Measurements from ENCODE around the gene ZNG1B. TPM values are rescaled to one million over a fixed set of nuclear protein-coding genes. Genes with fewer than 3 reads are reported as not detected.
"Not testable (repeated sequence)": the region's sequence is repeated elsewhere in the genome, so short reads cannot be mapped to it uniquely, and the experiment has no call there.

ZNG1B gene
- 10 to 100 TPM; 27.2 to 34.2 TPM for total RNA-seq

DNA sequence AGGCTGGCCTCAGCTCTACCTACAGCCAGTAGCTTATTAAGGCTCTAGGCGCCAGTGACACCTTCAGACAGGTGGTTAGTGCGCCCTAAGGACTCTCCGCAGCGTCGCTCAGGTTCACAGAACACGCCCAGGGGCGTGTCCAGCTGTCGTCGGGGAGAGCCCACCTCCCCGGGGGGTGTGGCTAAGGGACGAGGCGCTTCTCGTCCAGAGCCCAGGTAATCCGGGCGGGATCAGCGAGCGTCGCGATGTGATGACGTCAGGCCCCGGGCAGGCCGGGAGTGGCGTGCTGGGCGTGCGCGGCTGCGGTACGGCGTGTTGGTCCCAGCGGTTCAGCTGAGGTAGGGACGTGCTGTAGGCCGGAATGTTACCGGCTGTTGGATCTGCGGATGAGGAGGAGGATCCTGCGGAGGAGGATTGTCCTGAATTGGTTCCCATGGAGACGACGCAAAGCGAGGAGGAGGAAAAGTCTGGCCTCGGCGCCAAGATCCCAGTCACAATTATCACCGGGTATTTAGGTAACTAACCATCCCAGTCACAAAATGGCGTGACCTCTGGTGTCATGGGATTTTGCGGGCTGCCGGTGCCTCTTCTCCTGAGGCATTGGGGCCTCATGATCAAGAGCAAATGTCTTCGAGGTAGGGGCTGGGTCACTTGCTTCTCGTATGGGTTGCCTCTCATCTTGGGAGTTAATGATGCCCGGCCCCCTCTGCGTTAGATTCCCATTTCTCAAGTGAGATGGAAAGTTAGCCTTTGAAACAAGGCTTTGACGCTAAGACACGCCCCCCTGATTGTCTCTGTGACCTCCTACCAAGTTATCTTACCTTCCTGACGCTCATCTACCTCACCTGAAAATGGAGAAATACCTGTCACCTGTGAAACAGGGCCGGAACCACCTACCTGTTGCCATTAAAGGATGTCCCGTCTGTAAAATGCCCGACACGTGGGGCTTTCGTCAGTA lies at the start of gene ZNG1B:
TSS of gene ZNG1B (plus strand) at position 184 of the 958 bp plus-strand sequence. CDS start at position 362, 178 bp downstream.
- Mint-ChIP-seq H3K27ac (peak within 1 kb of the TSS; percentile 88), H3K4me3 (peak within 1 kb of the TSS; percentile 86)
- intact Hi-C loops (cut with micrococcal nuclease); H3K9me3 Mint-ChIP-seq; H3K4me1 Mint-ChIP-seq (ENCODE audit: low read depth); H3K27me3 Mint-ChIP-seq (ENCODE audit: low read depth); CTCF ChIA-PET; H3K36me3 Mint-ChIP-seq (ENCODE audit: low read depth): not testable (repeated sequence)
- DNase-seq = peak; percentile 82

DNA sequence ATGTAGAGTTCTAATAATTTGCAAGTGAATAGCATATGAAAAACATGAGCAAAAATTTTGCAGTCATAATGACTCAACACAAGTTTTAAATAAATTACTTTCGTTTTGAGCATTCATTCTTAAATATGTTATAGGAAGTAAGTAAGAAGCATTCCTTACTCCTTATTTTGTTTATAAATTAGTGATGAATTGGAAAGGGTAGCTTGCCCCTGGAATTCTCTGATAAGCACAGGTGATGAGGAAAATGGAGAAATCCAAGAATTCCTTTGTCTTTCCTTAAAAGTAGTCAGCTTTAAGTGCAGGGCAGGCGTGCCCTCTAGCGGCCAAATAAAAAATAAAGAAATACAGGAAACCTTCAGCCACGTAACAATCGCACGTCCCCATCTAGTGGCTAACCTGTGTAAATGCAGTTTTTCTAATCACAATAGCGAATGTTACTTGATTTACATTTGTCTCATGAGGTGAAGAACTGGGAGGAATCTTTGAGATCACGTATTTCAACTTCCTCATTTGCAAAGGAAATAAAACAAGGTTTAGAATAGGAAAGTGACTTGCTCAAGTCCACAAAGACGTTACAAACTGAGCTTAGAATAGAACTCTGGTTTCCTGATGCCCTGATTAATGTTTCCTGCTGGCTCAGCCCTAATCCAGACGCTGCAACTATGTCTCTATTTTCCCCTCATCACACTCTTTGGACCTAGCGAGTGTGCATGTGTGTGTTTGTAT lies 47.2 kb upstream of the ZNG1B start:
- Mint-ChIP-seq H3K9me3 (no peaks in the 10 kb centered on the region), H3K4me1 (ENCODE audit: low read depth) (peaks cover 15% of the 10 kb centered on the region), H3K27me3 (ENCODE audit: low read depth) (peaks cover 3% of the 10 kb centered on the region), H3K27ac (peak overlapping the region; percentile 61), H3K4me3 (peak overlapping the region; percentile 35), H3K36me3 (ENCODE audit: low read depth) (no peaks in the 10 kb centered on the region)
- intact Hi-C loops (cut with micrococcal nuclease) = loop anchor here (5.0 kb wide), 5 partner anchors 93 to 308 kb away; no protein-coding TSS in a partner anchor
- CTCF ChIA-PET = interaction anchor here (0.6 to 3.0 kb wide), 25 partner anchors 9 to 310 kb away, joined by 3 to 33 read pairs (median 4); no protein-coding TSS in a partner anchor
- peak; percentile 70 for DNase-seq

DNA sequence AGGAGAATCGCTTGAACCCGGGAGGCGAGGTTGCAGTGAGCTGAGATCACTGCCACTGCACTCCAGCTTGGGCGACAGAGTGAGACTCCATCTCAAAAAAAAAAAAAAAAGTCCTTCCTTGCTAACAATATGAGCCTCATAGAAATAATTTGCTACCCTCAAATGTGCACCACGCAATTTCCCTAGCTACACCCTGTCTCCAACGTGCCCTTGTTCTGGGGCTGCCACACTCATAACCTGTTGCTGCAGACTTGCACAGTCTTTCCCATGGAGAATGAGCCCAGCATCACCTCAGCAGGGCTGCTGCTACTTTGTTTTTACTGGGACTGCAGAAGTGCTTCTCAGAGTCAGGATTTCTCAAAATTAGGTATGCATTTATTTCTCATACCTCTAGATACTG lies 46.4 kb upstream of the ZNG1B start:
- intact Hi-C loops (cut with micrococcal nuclease) = loop anchor here (5.0 kb wide), 5 partner anchors 94 to 309 kb away; no protein-coding TSS in a partner anchor
- H3K4me1 Mint-ChIP-seq (ENCODE audit: low read depth) = peaks cover 15% of the 10 kb centered on the region
- no peak overlapping the region for H3K27ac Mint-ChIP-seq
- H3K4me3 Mint-ChIP-seq = no peak overlapping the region
- CTCF ChIA-PET = interaction anchor here (0.7 to 3.0 kb wide), 19 partner anchors 8 to 311 kb away, joined by 3 to 33 read pairs (median 4); no protein-coding TSS in a partner anchor
- H3K36me3 Mint-ChIP-seq (ENCODE audit: low read depth) = no peaks in the 10 kb centered on the region
- H3K9me3 Mint-ChIP-seq = no peaks in the 10 kb centered on the region
- DNase-seq = no peak
- H3K27me3 Mint-ChIP-seq (ENCODE audit: low read depth) = peaks cover 3% of the 10 kb centered on the region

DNA sequence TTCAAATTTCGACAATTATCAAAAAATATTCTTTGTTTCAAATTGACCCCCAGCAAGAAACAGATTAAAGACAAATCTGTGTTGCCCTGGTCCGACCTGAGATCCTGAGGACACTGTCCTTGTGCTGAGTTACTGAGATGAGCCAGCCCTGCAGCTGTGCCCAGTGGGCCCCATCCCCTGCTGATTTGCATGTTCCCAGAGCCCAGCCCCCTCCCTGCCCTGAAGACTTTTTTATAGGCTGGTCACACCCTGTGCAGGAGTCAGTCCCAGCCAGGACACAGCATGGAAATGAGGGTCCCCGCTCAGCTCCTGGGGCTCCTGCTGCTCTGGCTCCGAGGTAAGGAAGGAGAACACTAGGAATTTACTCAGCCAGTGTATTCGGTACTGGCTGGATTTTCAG lies 31.4 kb upstream of the ZNG1B start:
- peaks cover 10% of the 10 kb centered on the region for H3K27me3 Mint-ChIP-seq (ENCODE audit: low read depth)
- intact Hi-C loops (cut with micrococcal nuclease) = no loop called here
- H3K9me3 Mint-ChIP-seq = no peaks in the 10 kb centered on the region
- H3K36me3 Mint-ChIP-seq (ENCODE audit: low read depth) = no peaks in the 10 kb centered on the region
- CTCF ChIA-PET = no interaction called here
- DNase-seq = no peak
- H3K4me3 Mint-ChIP-seq = no peak overlapping the region
- H3K27ac Mint-ChIP-seq = no peak overlapping the region
- no peaks in the 10 kb centered on the region for H3K4me1 Mint-ChIP-seq (ENCODE audit: low read depth)

DNA sequence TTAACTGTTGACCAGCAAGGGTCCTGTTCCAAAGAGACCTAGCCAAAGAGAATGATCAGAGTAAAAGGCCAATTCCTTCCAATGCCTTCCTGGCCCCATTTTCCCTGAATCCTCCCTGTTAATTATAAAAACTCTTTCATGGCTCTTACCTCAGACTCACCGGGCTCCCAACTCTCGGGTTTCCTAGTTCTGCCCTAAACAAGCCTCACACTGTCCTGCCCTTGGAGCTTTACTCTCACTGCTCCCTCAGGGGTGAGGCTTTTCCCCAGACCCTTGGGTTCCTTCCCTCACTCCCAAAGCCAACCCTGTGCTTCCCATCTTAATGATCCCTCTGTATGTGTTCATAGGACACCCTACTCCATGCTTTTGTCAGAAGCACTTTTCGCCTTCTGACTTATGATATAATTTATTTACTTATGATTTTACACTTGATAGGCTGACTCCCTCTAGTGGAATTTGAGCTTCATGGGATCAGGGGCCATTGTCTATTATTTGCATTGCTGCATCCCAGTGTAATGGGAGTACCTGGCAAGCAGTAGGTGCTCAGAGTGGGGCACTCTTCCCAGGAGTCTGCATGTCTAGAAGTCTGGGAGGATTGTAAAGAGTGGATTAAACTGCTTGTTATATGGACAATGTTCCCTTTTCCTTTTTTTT lies 29.9 kb upstream of the ZNG1B start:
- DNase-seq = no peak
- Mint-ChIP-seq H3K9me3 (no peaks in the 10 kb centered on the region), H3K36me3 (ENCODE audit: low read depth) (no peaks in the 10 kb centered on the region), H3K27ac (no peak overlapping the region), H3K27me3 (ENCODE audit: low read depth) (peaks cover 10% of the 10 kb centered on the region), H3K4me1 (ENCODE audit: low read depth) (no peaks in the 10 kb centered on the region), H3K4me3 (no peak overlapping the region)
- CTCF ChIA-PET = interaction anchor here (0.6 to 1.4 kb wide), 2 partner anchors 17 to 97 kb away, joined by 3 to 4 read pairs; no protein-coding TSS in a partner anchor
- intact Hi-C loops (cut with micrococcal nuclease) = no loop called here

DNA sequence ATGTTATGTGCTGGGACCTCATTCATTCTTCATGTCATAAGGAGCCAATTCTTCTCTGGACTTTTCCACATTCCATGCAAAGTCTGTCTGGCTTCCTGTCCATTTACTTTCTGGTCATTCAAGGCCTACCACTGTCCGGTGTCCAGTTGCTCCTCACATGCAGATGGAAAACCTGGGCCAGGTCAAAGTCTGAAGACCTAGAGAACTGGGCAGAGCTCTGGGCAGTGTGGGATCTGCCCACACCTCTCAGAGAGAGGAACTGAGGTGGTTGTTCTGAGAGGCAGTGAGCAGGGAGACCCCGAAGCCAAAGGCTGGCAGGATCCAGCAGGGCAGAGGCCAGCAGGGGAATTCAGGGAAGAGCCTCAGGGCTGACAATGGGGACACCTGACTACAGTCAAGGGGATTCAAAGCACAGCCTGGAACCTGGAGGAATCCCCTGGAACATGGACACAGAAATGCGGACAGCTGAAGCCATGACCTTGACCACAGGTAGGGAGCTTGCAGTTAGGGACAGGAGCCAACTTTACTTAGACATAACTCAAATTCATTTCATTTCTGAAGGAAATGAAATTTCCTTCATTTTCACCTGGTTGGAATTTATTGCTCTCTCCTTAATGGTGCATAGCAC lies 25.7 kb upstream of the ZNG1B start:
- CTCF ChIA-PET; H3K9me3 Mint-ChIP-seq; DNase-seq; intact Hi-C loops (cut with micrococcal nuclease); H3K36me3 Mint-ChIP-seq (ENCODE audit: low read depth); H3K4me1 Mint-ChIP-seq (ENCODE audit: low read depth); H3K4me3 Mint-ChIP-seq; H3K27ac Mint-ChIP-seq; H3K27me3 Mint-ChIP-seq (ENCODE audit: low read depth): not testable (repeated sequence)

DNA sequence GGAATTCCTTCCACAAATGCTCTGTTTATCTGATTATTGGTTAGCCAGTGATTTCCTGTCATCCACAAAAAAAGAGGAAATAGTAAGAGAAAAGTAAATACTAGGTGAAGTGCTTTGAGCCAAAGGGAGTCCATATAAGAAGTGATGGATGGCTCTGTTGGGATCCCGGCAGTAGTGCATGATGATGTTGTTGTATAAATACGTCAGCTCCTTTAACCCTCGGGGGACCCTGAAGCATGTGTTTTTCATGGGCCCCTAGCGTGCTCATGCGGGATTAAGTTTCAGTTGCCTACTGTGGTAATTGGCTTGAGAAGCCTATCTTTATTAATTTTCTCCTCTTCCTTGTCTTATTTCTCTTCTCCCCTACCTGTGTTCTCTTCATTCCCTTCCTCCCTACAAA lies 24.7 kb upstream of the ZNG1B start:
- H3K27ac Mint-ChIP-seq; intact Hi-C loops (cut with micrococcal nuclease); H3K4me1 Mint-ChIP-seq (ENCODE audit: low read depth); H3K36me3 Mint-ChIP-seq (ENCODE audit: low read depth); DNase-seq; H3K4me3 Mint-ChIP-seq; H3K27me3 Mint-ChIP-seq (ENCODE audit: low read depth); H3K9me3 Mint-ChIP-seq; CTCF ChIA-PET: not testable (repeated sequence)

DNA sequence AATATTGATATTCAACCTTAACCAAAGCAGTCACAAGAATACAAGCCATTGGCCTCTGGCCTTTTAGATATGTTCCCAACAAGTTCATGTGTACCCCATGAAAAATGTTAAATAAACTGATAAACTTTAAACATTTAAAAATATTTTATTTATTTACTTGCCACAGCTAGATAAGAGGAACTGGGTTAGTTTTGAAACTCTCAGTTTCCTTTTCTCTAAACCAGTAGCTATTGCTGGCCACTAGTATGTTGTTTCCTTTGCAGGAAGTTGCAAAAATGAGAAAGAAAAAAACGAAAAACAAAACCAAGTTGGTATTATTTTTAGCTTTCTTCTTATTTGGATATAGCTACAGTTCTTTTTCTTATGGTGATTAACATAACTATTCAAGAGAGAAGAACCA lies 5.7 kb upstream of the ZNG1B start:
- H3K27ac Mint-ChIP-seq; H3K4me3 Mint-ChIP-seq; H3K27me3 Mint-ChIP-seq (ENCODE audit: low read depth); intact Hi-C loops (cut with micrococcal nuclease); CTCF ChIA-PET; DNase-seq; H3K9me3 Mint-ChIP-seq; H3K4me1 Mint-ChIP-seq (ENCODE audit: low read depth); H3K36me3 Mint-ChIP-seq (ENCODE audit: low read depth): not testable (repeated sequence)

DNA sequence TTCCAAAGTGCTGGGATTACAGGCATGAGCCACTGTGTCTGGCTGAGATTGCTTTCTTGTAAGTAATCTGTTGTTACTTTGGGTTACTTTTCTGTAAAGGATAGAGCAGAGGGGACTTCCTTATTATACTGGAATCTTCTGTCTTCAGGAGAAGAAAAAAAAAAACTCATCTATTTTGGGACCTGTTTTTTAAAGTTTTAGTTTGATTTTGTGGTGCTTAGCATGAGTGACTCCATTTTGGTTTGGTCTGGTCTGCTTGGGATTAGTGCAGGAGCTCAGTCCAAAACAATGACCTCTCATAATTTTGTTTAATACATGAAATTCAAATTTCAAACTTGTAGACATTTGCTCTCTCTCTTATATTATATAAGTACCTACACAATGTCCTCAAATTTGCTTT lies 4.0 kb upstream of the ZNG1B start:
- intact Hi-C loops (cut with micrococcal nuclease); H3K36me3 Mint-ChIP-seq (ENCODE audit: low read depth); CTCF ChIA-PET: not testable (repeated sequence)

DNA sequence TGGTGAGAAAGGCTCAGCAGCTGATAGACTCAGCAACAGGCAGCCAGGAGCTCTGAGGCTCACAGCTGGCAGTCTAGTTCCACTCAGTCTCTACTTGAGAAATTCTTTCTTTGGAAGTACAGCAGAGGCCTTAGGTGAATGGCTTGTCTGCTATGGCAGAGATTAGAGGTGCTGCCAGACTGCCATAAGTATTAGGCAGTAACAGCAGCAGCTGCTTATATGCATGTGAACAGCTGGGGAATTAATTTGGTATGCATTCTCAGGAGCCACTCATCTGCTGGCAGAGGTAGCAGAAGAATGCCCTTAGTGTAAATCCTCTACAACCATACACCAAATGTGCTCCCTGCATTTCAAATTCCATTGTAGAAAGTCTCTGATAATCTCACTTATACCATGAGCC lies 28.3 kb downstream of the ZNG1B start:
- H3K27ac Mint-ChIP-seq; H3K36me3 Mint-ChIP-seq (ENCODE audit: low read depth); DNase-seq; H3K4me1 Mint-ChIP-seq (ENCODE audit: low read depth); intact Hi-C loops (cut with micrococcal nuclease); CTCF ChIA-PET; H3K9me3 Mint-ChIP-seq; H3K4me3 Mint-ChIP-seq; H3K27me3 Mint-ChIP-seq (ENCODE audit: low read depth): not testable (repeated sequence)

More for the DNA sequence above, 4.0 kb upstream of the ZNG1B start:
- H3K9me3 Mint-ChIP-seq; H3K27me3 Mint-ChIP-seq (ENCODE audit: low read depth); H3K27ac Mint-ChIP-seq; DNase-seq; H3K4me1 Mint-ChIP-seq (ENCODE audit: low read depth); H3K4me3 Mint-ChIP-seq: not testable (repeated sequence)

DNA sequence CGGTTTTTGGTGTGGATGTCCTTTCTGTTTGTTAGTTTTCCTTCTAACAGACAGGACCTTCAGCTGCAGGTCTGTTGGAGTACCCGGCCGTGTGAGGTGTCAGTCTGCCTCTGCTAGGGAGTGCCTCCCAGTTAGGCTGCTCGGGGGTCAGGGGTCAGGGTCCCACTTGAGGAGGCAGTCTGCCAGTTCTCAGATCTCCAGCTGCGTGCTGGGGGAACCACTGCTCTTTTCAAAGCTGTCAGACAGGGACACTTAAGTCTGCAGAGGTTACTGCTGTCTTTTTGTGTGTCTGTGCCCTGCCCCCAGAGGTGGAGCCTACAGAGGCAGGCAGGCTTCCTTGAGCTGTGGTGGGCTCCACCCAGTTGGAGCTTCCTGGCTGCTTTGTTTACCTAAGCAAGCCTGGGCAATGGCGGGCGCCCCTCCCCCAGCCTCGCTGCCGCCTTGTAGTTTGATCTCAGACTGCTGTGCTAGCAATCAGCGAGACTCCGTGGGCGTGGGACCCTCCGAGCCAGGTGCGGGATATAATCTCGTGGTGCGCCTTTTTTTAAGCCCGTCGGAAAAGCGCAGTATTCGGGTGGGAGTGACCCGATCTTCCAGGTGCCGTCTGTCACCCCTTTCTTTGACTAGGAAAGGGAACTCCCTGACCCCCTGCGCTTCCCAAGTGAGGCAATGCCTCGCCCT lies 39.3 kb downstream of the ZNG1B start:
- H3K36me3 Mint-ChIP-seq (ENCODE audit: low read depth) = peaks cover 12% of the 10 kb centered on the region
- H3K27me3 Mint-ChIP-seq (ENCODE audit: low read depth); CTCF ChIA-PET; H3K27ac Mint-ChIP-seq; intact Hi-C loops (cut with micrococcal nuclease); H3K4me1 Mint-ChIP-seq (ENCODE audit: low read depth); H3K9me3 Mint-ChIP-seq; DNase-seq: not testable (repeated sequence)
- H3K4me3 Mint-ChIP-seq = peak overlapping the region; percentile 39
